Measurements from ENCODE around the gene CRYGN. TPM values are rescaled to one million over a fixed set of nuclear protein-coding genes. Genes with fewer than 3 reads are reported as not detected.

The CRYGN gene
- total RNA-seq, 2 donors from 2014 or later = not detected

DNA sequence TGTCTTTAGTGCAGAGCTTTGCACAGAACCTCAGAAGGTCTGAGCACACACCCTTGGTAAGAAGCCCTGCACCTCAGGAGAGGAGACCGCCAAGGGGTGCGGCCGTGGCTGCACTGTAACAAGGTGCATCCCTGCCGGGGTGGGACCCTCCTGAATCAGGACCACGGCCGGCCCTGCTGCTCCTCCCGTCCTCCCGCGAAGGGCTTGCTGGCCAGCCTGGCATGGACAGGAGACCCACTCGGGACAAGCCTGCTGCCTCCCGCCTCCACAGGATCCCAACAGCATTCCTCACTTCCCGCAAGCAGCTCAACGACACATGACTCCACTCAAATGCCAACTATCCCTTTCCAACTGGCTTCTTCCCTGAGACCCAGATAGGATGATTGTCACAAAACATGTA, 42.9 kb downstream of the CRYGN start:
- H3K4me3 ChIP-seq = no peak overlapping the region
- H3K4me1 ChIP-seq = no peaks in the 10 kb centered on the region
- H3K27me3 ChIP-seq = no peaks in the 10 kb centered on the region
- TF ChIP-seq CTCF (IDR thresholded peaks at IDR 0.05) = no peak
- H3K9ac ChIP-seq (ENCODE audit: low read depth in 2 of 2, low read length in 2 of 2) = no peak overlapping the region
- no peaks in the 10 kb centered on the region for H3K36me3 ChIP-seq
- H3K9me3 ChIP-seq = no peaks in the 10 kb centered on the region
- H3K27ac ChIP-seq = no peak overlapping the region
- intact Hi-C loops (cut with DNase I) = no loop called here
- DNase-seq = no peak

DNA sequence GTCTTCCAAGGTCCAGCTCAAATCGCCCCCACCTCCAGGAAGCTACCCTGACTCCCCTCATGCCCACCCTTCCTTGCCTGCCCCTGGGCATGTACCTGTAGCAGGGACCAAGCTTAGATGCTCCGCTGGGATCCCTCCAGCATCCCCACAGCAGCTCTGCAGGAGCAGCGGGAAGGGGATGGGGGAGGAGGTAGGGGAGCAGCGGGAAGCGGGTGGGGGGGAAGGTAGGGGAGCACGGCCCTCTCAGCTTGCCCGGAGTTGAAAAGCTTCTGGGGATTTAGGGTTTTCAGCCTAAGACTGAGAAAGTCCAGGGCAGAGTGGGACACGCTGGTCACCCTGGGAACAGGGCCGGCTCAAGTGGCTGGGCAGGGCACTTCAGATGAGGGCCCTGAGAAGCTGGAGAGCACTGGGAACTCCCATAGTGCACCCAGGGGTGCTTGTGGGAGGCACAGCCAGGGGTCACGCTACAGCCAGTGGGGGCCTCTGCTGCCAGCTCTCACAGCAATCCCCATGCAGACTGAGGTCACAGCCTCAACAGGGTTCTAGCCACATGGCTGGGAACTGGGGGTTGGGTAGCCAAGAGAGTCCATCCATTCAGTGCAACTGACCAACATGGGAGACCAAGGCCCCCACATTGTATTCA, 43.5 kb downstream of the CRYGN start:
- no peak overlapping the region for H3K27ac ChIP-seq
- no peaks in the 10 kb centered on the region for H3K9me3 ChIP-seq
- H3K36me3 ChIP-seq = no peaks in the 10 kb centered on the region
- H3K9ac ChIP-seq (ENCODE audit: low read depth in 2 of 2, low read length in 2 of 2) = no peak overlapping the region
- no peaks in the 10 kb centered on the region for H3K27me3 ChIP-seq
- intact Hi-C loops (cut with DNase I) = no loop called here
- no peak for DNase-seq
- no peak overlapping the region for H3K4me3 ChIP-seq
- no peaks in the 10 kb centered on the region for H3K4me1 ChIP-seq
- TF ChIP-seq CTCF (IDR thresholded peaks at IDR 0.05) = no peak

GRCh38 chr7:151395036-151395367, 44.9 kb downstream of the CRYGN start:
- H3K4me3 ChIP-seq = no peak overlapping the region
- no peaks in the 10 kb centered on the region for H3K4me1 ChIP-seq
- DNase-seq = no peak
- no peak for TF ChIP-seq CTCF (IDR thresholded peaks at IDR 0.05)
- no peaks in the 10 kb centered on the region for H3K36me3 ChIP-seq
- intact Hi-C loops (cut with DNase I) = no loop called here
- no peaks in the 10 kb centered on the region for H3K9me3 ChIP-seq
- H3K27me3 ChIP-seq = no peaks in the 10 kb centered on the region
- no peak overlapping the region for H3K9ac ChIP-seq (ENCODE audit: low read depth in 2 of 2, low read length in 2 of 2)
- H3K27ac ChIP-seq = no peak overlapping the region

- Histone ChIP-seq H3K4me1 (no peaks in the 10 kb centered on the region), H3K27ac (no peak overlapping the region), H3K36me3 (no peaks in the 10 kb centered on the region), H3K9ac (ENCODE audit: low read depth in 2 of 2, low read length in 2 of 2) (no peak overlapping the region), H3K9me3 (no peaks in the 10 kb centered on the region), H3K27me3 (no peaks in the 10 kb centered on the region), H3K4me3 (no peak overlapping the region)
- no peak for DNase-seq
- intact Hi-C loops (cut with DNase I) = no loop called here
- TF ChIP-seq CTCF (IDR thresholded peaks at IDR 0.05) = no peak
These were observed 45.6 kb downstream of the CRYGN start for GRCh38 chr7:151394076-151395035.

DNA sequence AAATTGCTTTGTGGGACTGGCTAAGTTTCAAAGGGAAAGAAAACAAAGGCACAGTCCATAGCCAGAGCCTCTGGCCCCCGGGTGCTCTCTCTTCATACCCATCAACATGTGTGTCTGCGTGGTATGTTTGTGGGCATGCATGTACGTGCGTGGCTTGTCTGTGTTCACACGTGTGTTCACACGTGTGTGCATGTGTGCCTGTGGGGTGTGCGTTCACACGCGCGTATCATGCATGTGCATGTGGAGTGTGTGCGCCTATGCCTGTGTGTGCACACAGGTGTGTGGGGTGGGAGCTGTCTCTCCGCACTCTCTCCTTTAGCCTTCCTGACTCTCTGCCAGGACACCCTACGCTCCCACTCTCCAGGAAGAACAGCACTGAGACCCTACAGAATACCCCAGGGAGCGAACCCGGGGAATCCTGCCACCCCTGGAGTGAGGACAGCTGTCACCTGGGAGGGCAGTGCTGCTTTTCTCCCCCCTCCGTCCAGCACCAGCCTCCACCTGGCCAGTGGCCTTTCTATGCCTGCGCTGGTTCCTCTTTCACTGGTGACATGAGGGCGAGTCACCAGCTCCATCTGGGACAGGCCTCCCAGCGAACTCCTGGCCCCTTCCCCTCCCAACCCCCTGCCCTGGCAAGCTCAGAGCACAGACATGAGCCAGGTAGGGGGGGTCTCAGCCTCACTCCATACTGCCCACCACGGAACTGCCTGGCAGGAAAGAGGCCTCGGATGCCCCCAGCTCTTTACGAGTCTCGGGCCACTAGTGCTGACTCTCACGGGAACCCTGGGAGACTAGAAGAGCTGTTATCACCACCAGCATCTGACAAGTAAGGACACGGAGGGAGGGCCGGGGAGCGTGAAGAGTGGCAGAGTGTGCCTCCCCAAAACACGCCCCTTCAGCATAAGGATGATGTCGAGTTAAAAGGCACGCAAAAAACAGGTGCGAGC, 46.6 kb downstream of the CRYGN start:
- no peak for DNase-seq
- no peak overlapping the region for H3K4me3 ChIP-seq
- H3K9me3 ChIP-seq = no peaks in the 10 kb centered on the region
- TF ChIP-seq CTCF (IDR thresholded peaks at IDR 0.05) = no peak
- intact Hi-C loops (cut with DNase I) = no loop called here
- H3K9ac ChIP-seq (ENCODE audit: low read depth in 2 of 2, low read length in 2 of 2) = no peak overlapping the region
- H3K4me1 ChIP-seq = no peaks in the 10 kb centered on the region
- H3K27me3 ChIP-seq = no peaks in the 10 kb centered on the region
- H3K36me3 ChIP-seq = no peaks in the 10 kb centered on the region
- H3K27ac ChIP-seq = no peak overlapping the region
